ENCODE results near the gene INPP5D.

The INPP5D gene

GRCh38 chr2:233053928-233054784, 6.0 kb upstream of the INPP5D start:
- Mint-ChIP-seq H3K27me3 (ENCODE audit: low read depth) (peaks cover 36% of the 10 kb centered on the region), H3K4me3 (no peak overlapping the region), H3K36me3 (ENCODE audit: low read depth) (no peaks in the 10 kb centered on the region), H3K4me1 (peaks cover 9% of the 10 kb centered on the region), H3K27ac (no peak overlapping the region), H3K9me3 (no peaks in the 10 kb centered on the region)
- TF ChIP-seq CTCF (IDR thresholded peaks at IDR 0.05; ENCODE audit: unreplicated experiment in 3 of 3), result peak; percentile 76 to 85 (median 79)

GRCh38 chr2:233055362-233055761, 4.8 kb upstream of the INPP5D start:
- TF ChIP-seq CTCF (IDR thresholded peaks at IDR 0.05; ENCODE audit: unreplicated experiment in 3 of 3), result no peak
- Mint-ChIP-seq H3K4me3 (no peak overlapping the region), H3K9me3 (no peaks in the 10 kb centered on the region)

GRCh38 chr2:233056961-233057605, 3.1 kb upstream of the INPP5D start:
- TF ChIP-seq CTCF (IDR thresholded peaks at IDR 0.05; ENCODE audit: unreplicated experiment in 3 of 3), result no peak
- no peaks in the 10 kb centered on the region for H3K36me3 Mint-ChIP-seq (ENCODE audit: low read depth)
- H3K27ac Mint-ChIP-seq, result no peak overlapping the region
- no peaks in the 10 kb centered on the region for H3K9me3 Mint-ChIP-seq
- H3K27me3 Mint-ChIP-seq (ENCODE audit: low read depth), result peaks cover 17% of the 10 kb centered on the region
- no peaks in the 10 kb centered on the region for H3K4me1 Mint-ChIP-seq
- H3K4me3 Mint-ChIP-seq, result no peak overlapping the region

More at GRCh38 chr2:233055362-233055761, 4.8 kb upstream of the INPP5D start:
- Mint-ChIP-seq H3K4me1 (peaks cover 5% of the 10 kb centered on the region), H3K36me3 (ENCODE audit: low read depth) (no peaks in the 10 kb centered on the region), H3K27me3 (ENCODE audit: low read depth) (peaks cover 31% of the 10 kb centered on the region), H3K27ac (no peak overlapping the region)

GRCh38 chr2:233058717-233059546, 1.2 kb upstream of the INPP5D start:
- TF ChIP-seq CTCF (IDR thresholded peaks at IDR 0.05; ENCODE audit: unreplicated experiment in 3 of 3), result no peak
- H3K27me3 Mint-ChIP-seq (ENCODE audit: low read depth), result peaks cover 12% of the 10 kb centered on the region
- H3K36me3 Mint-ChIP-seq (ENCODE audit: low read depth), result no peaks in the 10 kb centered on the region
- no peak overlapping the region for H3K27ac Mint-ChIP-seq
- no peaks in the 10 kb centered on the region for H3K9me3 Mint-ChIP-seq
- H3K4me3 Mint-ChIP-seq, result no peak overlapping the region
- no peaks in the 10 kb centered on the region for H3K4me1 Mint-ChIP-seq

- no peaks in the 10 kb centered on the region for H3K4me1 Mint-ChIP-seq
- TF ChIP-seq CTCF (IDR thresholded peaks at IDR 0.05; ENCODE audit: unreplicated experiment in 3 of 3), result no peak
- peaks cover 8% of the 10 kb centered on the region for H3K27me3 Mint-ChIP-seq (ENCODE audit: low read depth)
- no peak overlapping the region for H3K4me3 Mint-ChIP-seq
- H3K36me3 Mint-ChIP-seq (ENCODE audit: low read depth), result no peaks in the 10 kb centered on the region
- H3K9me3 Mint-ChIP-seq, result no peaks in the 10 kb centered on the region
- H3K27ac Mint-ChIP-seq, result no peak overlapping the region
These were observed 670 bp upstream of the INPP5D start for GRCh38 chr2:233059547-233059796.
